ENCODE results near the gene IQCH. TPM values are rescaled to one million over a fixed set of nuclear protein-coding genes. Genes with fewer than 3 reads are reported as not detected.

Gene IQCH
- total RNA-seq, 4 donors from 2014 or later, result 0.66 to 3.0 (median 2.0) TPM

DNA sequence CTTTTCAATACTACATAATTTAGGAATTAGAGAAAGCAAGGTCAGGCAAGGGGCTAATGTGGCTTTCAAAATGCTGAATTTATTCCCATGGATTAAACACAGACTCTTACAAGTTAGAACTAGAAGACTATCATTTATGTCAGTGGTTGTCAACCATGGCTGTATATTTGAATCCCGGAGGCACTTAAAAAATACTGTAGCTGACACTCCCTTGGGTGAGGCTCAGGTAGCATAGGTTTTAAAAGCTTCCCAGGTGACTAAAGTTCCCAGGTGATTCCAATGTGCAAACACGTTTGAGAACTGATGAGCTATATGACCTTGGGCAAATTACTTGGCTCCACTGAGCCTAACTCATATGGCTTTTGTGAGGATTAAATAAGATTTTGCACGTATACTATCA, 29.7 kb upstream of the IQCH start:
- 93 to 94% methylated on average over 3 of the region's 3 CpGs for WGBS, 2 donors
- Histone ChIP-seq H3K4me3 (no peak overlapping the region), H3K36me3 (peaks cover 0 to 19% (median 0%) of the 10 kb centered on the region in 3 donors), H3K9me3 (no peaks in the 10 kb centered on the region), H3K27me3 (no peaks in the 10 kb centered on the region), H3K4me1 (no peaks in the 10 kb centered on the region), H3K27ac (no peak overlapping the region)
- DNase-seq (ENCODE audit: low spot score in 2 of 2), result no peak
- TF ChIP-seq, protein P1, sequence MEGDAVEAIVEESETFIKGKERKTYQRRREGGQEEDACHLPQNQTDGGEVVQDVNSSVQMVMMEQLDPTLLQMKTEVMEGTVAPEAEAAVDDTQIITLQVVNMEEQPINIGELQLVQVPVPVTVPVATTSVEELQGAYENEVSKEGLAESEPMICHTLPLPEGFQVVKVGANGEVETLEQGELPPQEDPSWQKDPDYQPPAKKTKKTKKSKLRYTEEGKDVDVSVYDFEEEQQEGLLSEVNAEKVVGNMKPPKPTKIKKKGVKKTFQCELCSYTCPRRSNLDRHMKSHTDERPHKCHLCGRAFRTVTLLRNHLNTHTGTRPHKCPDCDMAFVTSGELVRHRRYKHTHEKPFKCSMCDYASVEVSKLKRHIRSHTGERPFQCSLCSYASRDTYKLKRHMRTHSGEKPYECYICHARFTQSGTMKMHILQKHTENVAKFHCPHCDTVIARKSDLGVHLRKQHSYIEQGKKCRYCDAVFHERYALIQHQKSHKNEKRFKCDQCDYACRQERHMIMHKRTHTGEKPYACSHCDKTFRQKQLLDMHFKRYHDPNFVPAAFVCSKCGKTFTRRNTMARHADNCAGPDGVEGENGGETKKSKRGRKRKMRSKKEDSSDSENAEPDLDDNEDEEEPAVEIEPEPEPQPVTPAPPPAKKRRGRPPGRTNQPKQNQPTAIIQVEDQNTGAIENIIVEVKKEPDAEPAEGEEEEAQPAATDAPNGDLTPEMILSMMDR (IDR thresholded peaks at IDR 0.05), result no peak
- TF ChIP-seq EP300 (IDR thresholded peaks at IDR 0.05), result no peak
- TF ChIP-seq POLR2A (IDR thresholded peaks at IDR 0.05), result no peak

DNA sequence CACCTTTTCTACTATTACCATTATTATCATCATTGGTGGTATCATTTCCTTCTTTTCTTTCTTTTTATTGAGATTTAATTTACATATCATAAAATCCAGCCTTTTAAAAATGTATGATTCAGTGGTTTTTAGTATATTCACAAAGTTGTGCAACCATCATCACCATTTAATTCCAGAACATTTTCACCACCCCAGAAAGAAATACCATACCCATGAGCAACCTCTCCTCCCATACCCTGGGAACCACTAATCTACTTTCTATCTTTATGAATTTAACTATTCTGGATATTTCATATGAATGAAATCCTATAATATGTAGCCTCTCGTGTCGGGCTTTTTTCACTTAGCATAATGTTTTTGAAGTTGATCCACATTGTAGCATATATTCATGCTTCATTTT, 29.2 kb upstream of the IQCH start:
- DNase-seq (ENCODE audit: low spot score in 2 of 2), result no peak
- H3K27ac ChIP-seq, result no peak overlapping the region
- H3K36me3 ChIP-seq, result peaks cover 0 to 21% (median 0%) of the 10 kb centered on the region in 3 donors
- no peak overlapping the region for H3K4me3 ChIP-seq
- H3K4me1 ChIP-seq, result no peaks in the 10 kb centered on the region
- no peaks in the 10 kb centered on the region for H3K27me3 ChIP-seq
- 91 to 97% methylated on average over 2 of the region's 2 CpGs for WGBS, 2 donors
- no peaks in the 10 kb centered on the region for H3K9me3 ChIP-seq
- TF ChIP-seq, protein P1 (IDR thresholded peaks at IDR 0.05), result no peak
- TF ChIP-seq EP300 (IDR thresholded peaks at IDR 0.05) (no peak), POLR2A (IDR thresholded peaks at IDR 0.05) (no peak)

DNA sequence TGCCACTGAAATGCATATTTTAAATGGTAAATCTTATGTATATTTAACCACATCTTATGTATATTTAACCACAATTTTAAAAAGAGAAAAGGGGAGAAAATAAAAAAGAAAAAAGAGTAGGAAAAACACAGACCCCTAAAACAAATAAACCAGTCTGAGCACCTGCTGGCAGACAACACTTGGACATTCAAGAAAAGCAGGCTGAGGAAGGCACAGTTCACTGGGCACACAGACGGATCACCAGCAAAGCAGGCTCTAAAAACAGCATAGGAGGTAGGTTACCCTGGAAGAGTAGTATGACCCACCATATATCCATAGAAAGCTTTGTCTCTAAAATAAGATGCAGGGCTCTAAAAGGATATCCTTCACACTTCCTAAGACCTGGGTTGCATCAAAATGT, 27.2 kb upstream of the IQCH start:
- H3K27ac ChIP-seq, result no peak overlapping the region
- H3K36me3 ChIP-seq, result peaks cover 0 to 42% (median 10%) of the 10 kb centered on the region in 3 donors
- TF ChIP-seq, protein P1 (IDR thresholded peaks at IDR 0.05), result no peak
- TF ChIP-seq EP300 (IDR thresholded peaks at IDR 0.05), result no peak
- TF ChIP-seq POLR2A (IDR thresholded peaks at IDR 0.05), result no peak
- H3K27me3 ChIP-seq, result no peaks in the 10 kb centered on the region
- 88 to 92% methylated on average over 1 of the region's 1 CpG for whole genome bisulfite sequencing, 2 donors
- no peak for DNase-seq (ENCODE audit: low spot score in 2 of 2)
- H3K9me3 ChIP-seq, result no peaks in the 10 kb centered on the region
- no peaks in the 10 kb centered on the region for H3K4me1 ChIP-seq
- no peak overlapping the region for H3K4me3 ChIP-seq

DNA sequence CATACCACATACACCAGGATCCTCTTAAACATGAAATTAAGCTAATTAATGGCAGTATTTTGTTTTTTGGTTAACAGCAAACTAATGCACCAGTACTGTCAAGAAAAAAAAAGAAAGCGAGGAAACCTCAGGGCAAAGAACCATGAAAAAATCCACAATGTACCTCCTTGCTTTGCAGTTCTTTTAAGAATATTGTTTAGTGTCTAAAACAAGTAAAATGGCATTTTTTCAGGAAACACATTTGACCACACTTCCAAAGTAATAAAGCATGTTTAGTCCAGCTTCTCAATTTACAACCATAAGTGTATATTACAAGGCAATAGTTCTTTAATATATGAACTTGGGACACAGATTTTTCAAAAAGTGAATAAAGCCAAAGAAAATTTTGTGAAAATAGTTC, 26.7 kb upstream of the IQCH start:
- no peak overlapping the region for H3K4me3 ChIP-seq
- WGBS, 2 donors, result 96 to 98% methylated on average over 1 of the region's 1 CpG
- H3K9me3 ChIP-seq, result no peaks in the 10 kb centered on the region
- H3K36me3 ChIP-seq, result peaks cover 0 to 45% (median 10%) of the 10 kb centered on the region in 3 donors
- no peaks in the 10 kb centered on the region for H3K27me3 ChIP-seq
- no peak overlapping the region for H3K27ac ChIP-seq
- H3K4me1 ChIP-seq, result no peaks in the 10 kb centered on the region
- TF ChIP-seq, protein P1 (IDR thresholded peaks at IDR 0.05), result no peak
- no peak for TF ChIP-seq POLR2A (IDR thresholded peaks at IDR 0.05)
- TF ChIP-seq EP300 (IDR thresholded peaks at IDR 0.05), result no peak
- DNase-seq (ENCODE audit: low spot score in 2 of 2), result no peak

DNA sequence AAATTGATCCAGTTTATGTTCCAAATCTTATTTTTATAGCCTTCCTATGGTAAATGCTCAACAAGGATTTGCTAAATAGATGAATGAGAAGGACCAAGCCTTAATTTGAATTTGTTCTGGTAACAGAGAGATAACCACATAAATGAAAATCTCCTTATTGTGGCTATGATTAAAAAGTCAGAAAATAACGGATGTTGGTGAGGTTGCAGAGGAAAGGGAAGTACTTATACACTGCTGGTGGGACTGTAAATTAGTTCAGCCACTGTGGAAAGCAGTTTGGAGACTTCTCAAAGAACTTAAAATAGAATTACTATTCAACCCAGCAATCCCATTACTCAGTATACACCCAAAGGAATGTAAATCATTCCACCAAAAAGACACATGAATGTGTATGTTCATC, 26.3 kb upstream of the IQCH start:
- no peak overlapping the region for H3K27ac ChIP-seq

More for the DNA sequence above, 26.3 kb upstream of the IQCH start:
- Histone ChIP-seq H3K4me3 (no peak overlapping the region), H3K27me3 (no peaks in the 10 kb centered on the region), H3K9me3 (no peaks in the 10 kb centered on the region), H3K4me1 (no peaks in the 10 kb centered on the region), H3K36me3 (peaks cover 0 to 49% (median 10%) of the 10 kb centered on the region in 3 donors)
- 58 to 59% methylated on average over 1 of the region's 1 CpG for WGBS, 2 donors
- DNase-seq (ENCODE audit: low spot score in 2 of 2), result no peak
- TF ChIP-seq POLR2A (IDR thresholded peaks at IDR 0.05) (no peak), EP300 (IDR thresholded peaks at IDR 0.05) (no peak)
- TF ChIP-seq, protein P1 (IDR thresholded peaks at IDR 0.05), result no peak

Measured in tibial nerve (tissue), 4 donors.